ENCODE data around the gene ACIN1.
A peak's percentile ranks its signal among the peaks of the same experiment; 100 is the strongest.

- TF ChIP-seq NRF1 (conservative IDR thresholded peaks at IDR 0.05 in 1 of 2, IDR thresholded peaks at IDR 0.05 in 1 of 2) (no peak), ATF4 (CRISPR knock-in tag; IDR thresholded peaks at IDR 0.05) (no peak), RBM39 (optimal IDR thresholded peaks at IDR 0.05; ENCODE audit: low read depth, low read length) (no peak), HDAC3 (IDR thresholded peaks at IDR 0.05; ENCODE audit: borderline replicate concordance, partially characterized antibody) (no peak), POLR2A (conservative IDR thresholded peaks at IDR 0.05) (no peak), ZFP36 (IDR thresholded peaks at IDR 0.05; ENCODE audit: low read depth, low read length, partially characterized antibody) (peak; percentile 28), ZFP1 (CRISPR knock-in tag; IDR thresholded peaks at IDR 0.05) (no peak), HEY1 (CRISPR knock-in tag; IDR thresholded peaks at IDR 0.05; ENCODE audit: borderline replicate concordance) (no peak)
- TF ChIP-seq, protein P1, sequence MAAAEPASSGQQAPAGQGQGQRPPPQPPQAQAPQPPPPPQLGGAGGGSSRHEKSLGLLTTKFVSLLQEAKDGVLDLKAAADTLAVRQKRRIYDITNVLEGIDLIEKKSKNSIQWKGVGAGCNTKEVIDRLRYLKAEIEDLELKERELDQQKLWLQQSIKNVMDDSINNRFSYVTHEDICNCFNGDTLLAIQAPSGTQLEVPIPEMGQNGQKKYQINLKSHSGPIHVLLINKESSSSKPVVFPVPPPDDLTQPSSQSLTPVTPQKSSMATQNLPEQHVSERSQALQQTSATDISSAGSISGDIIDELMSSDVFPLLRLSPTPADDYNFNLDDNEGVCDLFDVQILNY (CRISPR knock-in tag; IDR thresholded peaks at IDR 0.05): no peak
- TF ChIP-seq, protein P2, sequence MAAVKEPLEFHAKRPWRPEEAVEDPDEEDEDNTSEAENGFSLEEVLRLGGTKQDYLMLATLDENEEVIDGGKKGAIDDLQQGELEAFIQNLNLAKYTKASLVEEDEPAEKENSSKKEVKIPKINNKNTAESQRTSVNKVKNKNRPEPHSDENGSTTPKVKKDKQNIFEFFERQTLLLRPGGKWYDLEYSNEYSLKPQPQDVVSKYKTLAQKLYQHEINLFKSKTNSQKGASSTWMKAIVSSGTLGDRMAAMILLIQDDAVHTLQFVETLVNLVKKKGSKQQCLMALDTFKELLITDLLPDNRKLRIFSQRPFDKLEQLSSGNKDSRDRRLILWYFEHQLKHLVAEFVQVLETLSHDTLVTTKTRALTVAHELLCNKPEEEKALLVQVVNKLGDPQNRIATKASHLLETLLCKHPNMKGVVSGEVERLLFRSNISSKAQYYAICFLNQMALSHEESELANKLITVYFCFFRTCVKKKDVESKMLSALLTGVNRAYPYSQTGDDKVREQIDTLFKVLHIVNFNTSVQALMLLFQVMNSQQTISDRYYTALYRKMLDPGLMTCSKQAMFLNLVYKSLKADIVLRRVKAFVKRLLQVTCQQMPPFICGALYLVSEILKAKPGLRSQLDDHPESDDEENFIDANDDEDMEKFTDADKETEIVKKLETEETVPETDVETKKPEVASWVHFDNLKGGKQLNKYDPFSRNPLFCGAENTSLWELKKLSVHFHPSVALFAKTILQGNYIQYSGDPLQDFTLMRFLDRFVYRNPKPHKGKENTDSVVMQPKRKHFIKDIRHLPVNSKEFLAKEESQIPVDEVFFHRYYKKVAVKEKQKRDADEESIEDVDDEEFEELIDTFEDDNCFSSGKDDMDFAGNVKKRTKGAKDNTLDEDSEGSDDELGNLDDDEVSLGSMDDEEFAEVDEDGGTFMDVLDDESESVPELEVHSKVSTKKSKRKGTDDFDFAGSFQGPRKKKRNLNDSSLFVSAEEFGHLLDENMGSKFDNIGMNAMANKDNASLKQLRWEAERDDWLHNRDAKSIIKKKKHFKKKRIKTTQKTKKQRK (IDR thresholded peaks at IDR 0.05; ENCODE audit: borderline replicate concordance, low read depth, low read length): no peak
- TF ChIP-seq, protein P3, sequence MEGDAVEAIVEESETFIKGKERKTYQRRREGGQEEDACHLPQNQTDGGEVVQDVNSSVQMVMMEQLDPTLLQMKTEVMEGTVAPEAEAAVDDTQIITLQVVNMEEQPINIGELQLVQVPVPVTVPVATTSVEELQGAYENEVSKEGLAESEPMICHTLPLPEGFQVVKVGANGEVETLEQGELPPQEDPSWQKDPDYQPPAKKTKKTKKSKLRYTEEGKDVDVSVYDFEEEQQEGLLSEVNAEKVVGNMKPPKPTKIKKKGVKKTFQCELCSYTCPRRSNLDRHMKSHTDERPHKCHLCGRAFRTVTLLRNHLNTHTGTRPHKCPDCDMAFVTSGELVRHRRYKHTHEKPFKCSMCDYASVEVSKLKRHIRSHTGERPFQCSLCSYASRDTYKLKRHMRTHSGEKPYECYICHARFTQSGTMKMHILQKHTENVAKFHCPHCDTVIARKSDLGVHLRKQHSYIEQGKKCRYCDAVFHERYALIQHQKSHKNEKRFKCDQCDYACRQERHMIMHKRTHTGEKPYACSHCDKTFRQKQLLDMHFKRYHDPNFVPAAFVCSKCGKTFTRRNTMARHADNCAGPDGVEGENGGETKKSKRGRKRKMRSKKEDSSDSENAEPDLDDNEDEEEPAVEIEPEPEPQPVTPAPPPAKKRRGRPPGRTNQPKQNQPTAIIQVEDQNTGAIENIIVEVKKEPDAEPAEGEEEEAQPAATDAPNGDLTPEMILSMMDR (IDR thresholded peaks at IDR 0.05 in 2 of 3, conservative IDR thresholded peaks at IDR 0.05 in 1 of 3; ENCODE audit: insufficient read depth in 2 of 3, low read depth in 1 of 3, low read length in 3 of 3): no peak
Measured at GRCh38 chr14:23101986-23102625, 7.2 kb upstream of the ACIN1 start.

Data from K562 (cell line).